ENCODE measurements around the gene PPARG.

DNA sequence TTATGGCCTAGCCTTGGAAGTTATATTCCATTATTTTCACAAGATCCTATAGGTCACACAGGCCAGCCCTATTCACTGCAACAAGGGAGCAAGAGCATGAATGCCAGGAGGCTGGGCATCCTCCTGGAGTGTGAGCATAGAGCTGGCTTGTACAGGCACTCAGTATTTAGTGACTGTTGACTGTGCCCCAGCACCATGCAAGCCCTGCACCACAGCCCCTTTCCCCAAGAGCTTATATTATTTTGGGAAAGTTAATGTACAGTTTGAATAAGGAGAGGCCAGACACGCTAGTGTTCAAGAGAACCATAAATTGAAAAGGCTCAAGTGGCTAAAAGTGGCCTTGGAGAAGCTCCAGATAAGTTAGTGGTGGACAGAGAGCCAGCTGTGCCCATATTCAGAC lies 163.1 kb downstream of the PPARG start:
- TF ChIP-seq, protein P1, sequence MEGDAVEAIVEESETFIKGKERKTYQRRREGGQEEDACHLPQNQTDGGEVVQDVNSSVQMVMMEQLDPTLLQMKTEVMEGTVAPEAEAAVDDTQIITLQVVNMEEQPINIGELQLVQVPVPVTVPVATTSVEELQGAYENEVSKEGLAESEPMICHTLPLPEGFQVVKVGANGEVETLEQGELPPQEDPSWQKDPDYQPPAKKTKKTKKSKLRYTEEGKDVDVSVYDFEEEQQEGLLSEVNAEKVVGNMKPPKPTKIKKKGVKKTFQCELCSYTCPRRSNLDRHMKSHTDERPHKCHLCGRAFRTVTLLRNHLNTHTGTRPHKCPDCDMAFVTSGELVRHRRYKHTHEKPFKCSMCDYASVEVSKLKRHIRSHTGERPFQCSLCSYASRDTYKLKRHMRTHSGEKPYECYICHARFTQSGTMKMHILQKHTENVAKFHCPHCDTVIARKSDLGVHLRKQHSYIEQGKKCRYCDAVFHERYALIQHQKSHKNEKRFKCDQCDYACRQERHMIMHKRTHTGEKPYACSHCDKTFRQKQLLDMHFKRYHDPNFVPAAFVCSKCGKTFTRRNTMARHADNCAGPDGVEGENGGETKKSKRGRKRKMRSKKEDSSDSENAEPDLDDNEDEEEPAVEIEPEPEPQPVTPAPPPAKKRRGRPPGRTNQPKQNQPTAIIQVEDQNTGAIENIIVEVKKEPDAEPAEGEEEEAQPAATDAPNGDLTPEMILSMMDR (IDR thresholded peaks at IDR 0.05): no peak
- TF ChIP-seq POLR2AphosphoS5 (IDR thresholded peaks at IDR 0.05) (no peak), POLR2A (IDR thresholded peaks at IDR 0.05) (no peak)
